Tibial artery (tissue), 4 donors: ENCODE data around the gene DNAH11.
"Not testable (repeated sequence)": the region's sequence is repeated elsewhere in the genome, so short reads cannot be mapped to it uniquely, and the experiment has no call there.

Experiments
- DNase-seq, 2 donors: peaks; one replicate each; pipeline ENCODE4 v3.0.0-alpha.2; 2019
- H3K27ac ChIP-seq, 2 donors: fragments of 200-600 bp; sonication (generic) in 1 of 2; 1 replicate in 1 of 2; 2 replicates in 1 of 2; pipeline ENCODE4 v1.5.1; 2018 to 2019; ENCODE audit warnings: mild to moderate bottlenecking in 1 of 2
- H3K27me3 ChIP-seq, 2 donors: fragments of 200-600 bp; sonication (generic) in 1 of 2; one replicate each; pipeline versions ENCODE4 v1.5.1 to v1.6.0; 2016 to 2019
- H3K36me3 ChIP-seq, 3 donors: fragments of 200-600 bp; sonication (generic) in 2 of 3; one replicate each; pipeline ENCODE4 v1.5.1; 2016 to 2019; ENCODE audit warnings: mild to moderate bottlenecking in 2 of 3
- H3K4me1 ChIP-seq, 4 donors: fragments of 200-600 bp; sonication (generic) in 2 of 4; 1 replicate in 3 of 4; 2 replicates in 1 of 4; pipeline ENCODE4 v1.5.1; 2016 to 2019
- H3K4me3 ChIP-seq, 2 donors: fragments of 200-600 bp; sonication (generic) in 1 of 2; 1 replicate in 1 of 2; 2 replicates in 1 of 2; pipeline ENCODE4 v1.5.1; 2018 to 2019; ENCODE audit warnings: mild to moderate bottlenecking in 2 of 2
- H3K9me3 ChIP-seq, 3 donors: fragments of 200-600 bp; sonication (generic) in 1 of 3; one replicate each; pipeline ENCODE4 v1.5.1; 2016 to 2019
- CTCF ChIP-seq, 2 experiments: fragments of 200-600 bp in 1 of 2; fragments of 450-650 bp in 1 of 2; IDR thresholded peaks; one replicate each; pipeline ENCODE4 v1.5.1; 2017 to 2019; ENCODE audit warnings: antibody characterized with exemption in 2 of 2, mild to moderate bottlenecking in 1 of 2, moderate library complexity in 1 of 2
- intact Hi-C: fragments of 100-400 bp; cut with DNase I; formaldehyde crosslinking; loops from one replicate; pipeline ENCODE4 v1.15.0; 2023; ENCODE audit warnings: low total_unique reads

The DNAH11 gene

DNA sequence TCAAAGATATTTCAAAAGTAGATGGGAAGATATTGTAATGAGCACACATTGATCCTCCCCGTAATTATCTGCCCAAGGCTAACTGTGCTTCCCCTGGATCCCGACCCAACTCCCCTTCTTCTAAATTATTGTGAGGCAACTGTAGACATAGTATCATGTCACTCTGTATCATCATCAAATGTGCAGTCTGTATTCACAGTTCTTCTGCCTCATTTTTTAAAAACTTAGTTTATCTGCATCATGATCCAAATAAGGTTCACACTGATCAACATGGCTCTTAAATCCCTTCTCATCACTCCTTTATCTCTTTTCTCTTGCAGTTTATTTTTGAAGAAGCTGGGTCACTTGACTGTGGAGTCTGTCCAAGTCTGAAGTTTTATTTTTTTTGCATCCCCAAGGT is 375.4 kb downstream of the DNAH11 start:
- peaks cover 0 to 14% (median 0%) of the 10 kb centered on the region in 3 donors for H3K36me3 ChIP-seq
- no peaks in the 10 kb centered on the region for H3K27me3 ChIP-seq
- H3K4me3 ChIP-seq, result no peak overlapping the region
- intact Hi-C loops, result no loop called here
- DNase-seq, result no peak
- H3K4me1 ChIP-seq, result no peaks in the 10 kb centered on the region
- H3K27ac ChIP-seq, result no peak overlapping the region
- TF ChIP-seq CTCF (IDR thresholded peaks at IDR 0.05), result no peak
- no peaks in the 10 kb centered on the region for H3K9me3 ChIP-seq

DNA sequence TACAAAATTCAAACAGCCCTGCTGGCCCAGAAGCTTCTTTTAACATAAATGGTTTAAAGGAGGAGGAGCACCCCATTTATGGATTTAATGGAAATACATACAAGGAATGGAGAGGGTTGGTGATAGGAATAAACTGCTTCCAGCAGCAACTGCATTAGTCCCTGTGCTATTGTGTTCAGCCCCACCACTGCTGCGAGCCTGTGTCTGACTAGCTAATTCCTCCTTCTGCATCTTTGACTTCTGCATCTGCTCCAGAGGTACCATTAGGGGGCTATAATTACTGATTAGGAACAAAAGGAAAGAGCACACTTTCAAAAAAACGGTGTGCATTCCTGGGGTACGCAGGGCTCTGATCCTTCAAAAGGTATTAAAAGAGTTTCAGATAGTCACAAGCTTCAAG is 378.1 kb downstream of the DNAH11 start:
- H3K9me3 ChIP-seq, result no peaks in the 10 kb centered on the region

GRCh38 chr7:21922605-21923004 is 379.8 kb downstream of the DNAH11 start:
- Histone ChIP-seq H3K27ac (no peak overlapping the region), H3K36me3 (peaks cover 0 to 1% (median 0%) of the 10 kb centered on the region in 3 donors), H3K4me3 (no peak overlapping the region), H3K9me3 (no peaks in the 10 kb centered on the region), H3K27me3 (no peaks in the 10 kb centered on the region), H3K4me1 (no peaks in the 10 kb centered on the region)
- intact Hi-C loops, result no loop called here
- no peak for TF ChIP-seq CTCF (IDR thresholded peaks at IDR 0.05)
- DNase-seq, result no peak

More for the DNA sequence above, 378.1 kb downstream of the DNAH11 start:
- H3K27ac ChIP-seq, result no peak overlapping the region
- no peaks in the 10 kb centered on the region for H3K27me3 ChIP-seq
- no peaks in the 10 kb centered on the region for H3K4me1 ChIP-seq
- H3K4me3 ChIP-seq, result no peak overlapping the region
- no peak for DNase-seq
- TF ChIP-seq CTCF (IDR thresholded peaks at IDR 0.05), result no peak
- intact Hi-C loops, result no loop called here
- no peaks in the 10 kb centered on the region for H3K36me3 ChIP-seq

GRCh38 chr7:21923658-21924057 is 380.8 kb downstream of the DNAH11 start:
- peaks cover 0 to 5% (median 0%) of the 10 kb centered on the region in 3 donors for H3K36me3 ChIP-seq
- DNase-seq, result no peak
- intact Hi-C loops, result no loop called here

DNA sequence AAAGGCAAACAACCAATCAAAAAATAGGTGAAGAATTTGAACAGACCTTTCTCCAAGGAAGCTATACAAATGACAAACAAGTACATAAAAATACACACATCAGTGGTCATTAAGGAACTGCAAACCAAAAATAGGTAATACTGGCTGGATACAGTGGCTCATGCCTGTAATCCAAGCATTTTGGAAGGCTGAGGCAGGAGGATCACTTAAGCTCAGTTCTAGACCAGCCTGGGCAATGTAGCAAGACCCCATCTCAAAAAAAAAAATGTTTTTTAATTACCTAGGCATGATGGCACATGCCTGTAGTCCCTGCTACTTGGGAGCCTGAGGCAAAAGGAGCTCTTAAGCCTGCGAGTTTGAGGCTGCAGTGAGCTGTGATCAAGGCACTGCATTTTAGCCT is 383.6 kb downstream of the DNAH11 start:
- no peak for TF ChIP-seq CTCF (IDR thresholded peaks at IDR 0.05)
- no peaks in the 10 kb centered on the region for H3K4me1 ChIP-seq
- H3K27ac ChIP-seq, result no peak overlapping the region
- no peaks in the 10 kb centered on the region for H3K9me3 ChIP-seq
- DNase-seq, result no peak
- no peak overlapping the region for H3K4me3 ChIP-seq
- H3K36me3 ChIP-seq, result peaks cover 0 to 5% (median 0%) of the 10 kb centered on the region in 3 donors
- intact Hi-C loops, result no loop called here
- H3K27me3 ChIP-seq, result no peaks in the 10 kb centered on the region

More at GRCh38 chr7:21923658-21924057, 380.8 kb downstream of the DNAH11 start:
- H3K4me3 ChIP-seq, result no peak overlapping the region
- no peaks in the 10 kb centered on the region for H3K9me3 ChIP-seq
- H3K27me3 ChIP-seq, result no peaks in the 10 kb centered on the region
- no peak overlapping the region for H3K27ac ChIP-seq
- no peak for TF ChIP-seq CTCF (IDR thresholded peaks at IDR 0.05)
- no peaks in the 10 kb centered on the region for H3K4me1 ChIP-seq

- no peak overlapping the region for H3K27ac ChIP-seq
- no peak for TF ChIP-seq CTCF (IDR thresholded peaks at IDR 0.05)
- intact Hi-C loops, result no loop called here
Observed at GRCh38 chr7:21927693-21928092, 384.9 kb downstream of the DNAH11 start.

DNA sequence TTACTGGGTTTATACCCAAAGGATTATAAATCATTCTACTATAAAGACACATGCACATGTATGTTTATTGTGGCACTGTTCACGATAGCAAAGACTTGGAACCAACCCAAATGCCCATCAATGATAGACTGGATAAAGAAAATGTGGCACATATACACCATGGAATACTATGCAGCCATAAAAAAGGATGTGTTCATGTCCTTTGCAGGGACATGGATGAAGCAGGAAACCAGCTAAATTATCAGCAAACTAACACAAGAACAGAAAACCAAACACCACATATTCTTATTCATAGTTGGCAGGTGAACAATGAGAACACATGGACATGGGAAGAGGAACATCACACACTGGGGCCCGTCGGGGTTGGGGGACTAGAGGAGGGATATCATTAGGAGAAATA is 390.5 kb downstream of the DNAH11 start:
- H3K27ac ChIP-seq, H3K4me3 ChIP-seq, H3K9me3 ChIP-seq, DNase-seq, H3K36me3 ChIP-seq, H3K27me3 ChIP-seq, intact Hi-C loops, H3K4me1 ChIP-seq: not testable (repeated sequence)

More at GRCh38 chr7:21927693-21928092, 384.9 kb downstream of the DNAH11 start:
- Histone ChIP-seq H3K36me3 (peaks cover 0 to 5% (median 0%) of the 10 kb centered on the region in 3 donors), H3K27me3 (no peaks in the 10 kb centered on the region), H3K4me3 (no peak overlapping the region), H3K4me1 (no peaks in the 10 kb centered on the region), H3K9me3 (no peaks in the 10 kb centered on the region)
- no peak for DNase-seq
